GM04503 (cell line): Measurements from ENCODE around the gene NKD2.
"Not testable (repeated sequence)": the region's sequence is repeated elsewhere in the genome, so short reads cannot be mapped to it uniquely, and the experiment has no call there.

Experiments used
- DNase-seq: peaks from one replicate; pipeline ENCODE4 v3.0.0-alpha.2; 2012; ENCODE audit warnings: low read depth

Gene NKD2

DNA sequence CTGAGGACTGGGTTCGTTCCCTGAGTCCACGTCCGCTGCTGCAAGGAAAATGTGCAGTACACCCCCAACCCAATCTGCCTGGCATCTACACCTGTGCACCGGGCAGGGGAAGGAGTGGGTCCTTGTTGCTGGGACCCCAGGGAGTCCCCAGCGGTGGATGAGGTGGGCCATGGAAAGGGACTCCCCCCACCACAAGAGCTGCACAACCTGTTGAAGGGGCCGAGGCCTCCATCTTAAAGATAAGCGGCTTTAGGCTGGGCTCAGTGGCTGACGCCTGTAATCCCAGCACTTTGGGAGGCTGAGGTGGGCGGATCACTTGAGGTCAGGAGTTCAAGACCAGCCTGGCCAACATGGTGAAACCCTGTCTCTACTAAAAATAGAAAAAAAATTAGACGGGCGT lies 7.8 kb upstream of the NKD2 start:
- not testable (repeated sequence) for DNase-seq

DNA sequence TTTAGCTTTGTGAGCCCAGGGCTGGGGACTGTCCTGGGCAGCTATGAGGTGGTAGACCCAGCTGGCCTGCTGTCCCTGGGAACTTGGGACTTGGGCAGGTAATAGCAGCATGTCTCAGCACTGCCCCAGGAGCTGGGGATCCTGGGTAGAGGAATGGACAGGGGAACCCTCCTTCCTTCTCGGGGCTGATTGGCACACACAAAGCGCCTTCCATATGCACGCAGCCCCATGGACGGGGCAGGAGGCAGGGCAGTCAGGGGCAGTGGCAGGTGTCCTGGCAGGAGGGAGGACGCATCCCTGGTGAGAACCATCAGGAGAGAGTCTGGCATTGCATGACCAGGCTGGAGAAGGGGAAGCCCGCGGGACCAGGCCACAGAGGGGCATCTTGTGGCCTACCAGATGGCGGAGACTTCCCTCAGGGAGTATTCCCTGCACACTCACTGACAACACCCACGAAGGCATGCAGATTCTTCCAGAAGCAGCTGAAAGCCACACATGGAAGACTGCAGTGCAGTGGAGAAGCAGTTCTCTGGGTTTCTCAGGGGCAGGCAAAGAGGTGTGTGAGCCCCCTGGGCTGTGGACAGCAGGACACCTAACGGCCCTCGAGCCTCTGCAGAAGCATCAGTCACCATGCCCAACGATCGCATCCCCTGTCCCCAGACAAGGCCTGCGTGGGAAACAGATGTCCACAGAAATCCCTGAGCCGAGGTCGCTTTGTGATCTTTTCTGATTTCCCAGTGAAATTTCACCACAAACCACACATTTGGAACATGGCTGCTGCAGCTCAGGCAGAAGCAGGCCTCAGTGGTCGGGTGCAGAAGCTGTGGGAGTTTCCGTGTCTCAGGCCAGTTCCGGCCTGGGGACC lies 7.0 kb upstream of the NKD2 start:
- no peak for DNase-seq

DNA sequence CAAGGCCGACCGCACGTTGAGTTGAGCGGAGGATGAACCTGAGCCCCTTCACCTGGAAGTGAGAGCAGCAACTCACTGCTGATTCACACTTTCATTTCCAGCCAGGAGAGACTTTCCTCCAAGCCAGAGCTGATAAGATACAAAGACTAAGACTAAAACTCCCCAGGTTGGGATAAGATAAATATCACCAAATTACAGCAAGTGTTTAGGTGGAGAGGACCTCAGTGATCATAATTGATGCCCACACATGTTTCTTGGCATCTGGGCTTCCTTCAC lies 6.4 kb upstream of the NKD2 start:
- no peak for DNase-seq

DNA sequence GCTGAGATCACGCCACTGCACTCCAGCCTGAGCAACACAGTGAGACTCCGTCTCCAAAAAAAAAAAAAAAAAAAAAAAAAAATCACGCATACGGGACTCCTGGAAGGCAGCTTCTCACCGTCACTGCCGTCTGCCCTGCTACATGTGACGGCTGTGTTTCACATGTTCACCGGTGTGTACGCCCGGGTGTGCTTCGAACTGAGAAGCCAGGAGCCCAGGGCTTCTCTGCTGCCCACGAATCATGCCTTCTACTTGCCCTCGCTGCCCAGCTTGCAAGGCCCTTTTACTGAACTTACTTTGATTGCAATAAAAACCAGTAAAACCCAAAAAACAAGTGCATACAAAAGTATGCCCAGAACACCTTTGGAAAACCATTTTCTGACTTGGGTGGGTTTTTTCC lies 5.8 kb upstream of the NKD2 start:
- DNase-seq: no peak

DNA sequence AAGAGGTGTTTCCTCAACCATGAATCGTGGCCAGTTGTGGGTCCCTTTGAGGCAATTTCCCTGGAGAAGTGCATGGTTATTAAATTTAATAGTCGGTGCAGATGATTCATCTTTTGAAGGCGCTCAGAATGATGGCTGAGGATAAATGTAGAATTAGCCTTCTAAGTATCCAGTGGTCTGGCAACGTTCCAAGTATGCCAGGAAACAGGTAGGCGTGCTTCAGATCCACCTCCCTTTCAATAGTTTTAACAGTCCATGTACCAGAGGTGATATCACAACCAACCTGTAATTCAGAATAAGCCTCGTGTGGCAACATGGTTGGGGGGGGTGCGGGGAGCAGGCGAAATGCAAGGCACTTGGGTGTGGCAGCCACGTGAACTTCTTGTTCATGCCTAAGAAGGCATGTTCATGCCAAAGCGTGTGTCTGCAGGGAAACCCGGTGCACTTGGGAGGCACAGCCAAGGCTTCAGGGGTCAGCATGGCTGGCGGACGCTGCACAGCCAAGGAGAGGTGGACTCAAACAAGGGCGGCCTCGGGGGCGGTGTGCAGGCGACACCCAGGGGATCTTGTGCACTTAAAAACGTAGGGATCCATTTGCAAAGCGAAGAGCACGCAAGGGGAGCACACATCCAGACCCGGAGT lies 5.2 kb upstream of the NKD2 start:
- no peak for DNase-seq

DNA sequence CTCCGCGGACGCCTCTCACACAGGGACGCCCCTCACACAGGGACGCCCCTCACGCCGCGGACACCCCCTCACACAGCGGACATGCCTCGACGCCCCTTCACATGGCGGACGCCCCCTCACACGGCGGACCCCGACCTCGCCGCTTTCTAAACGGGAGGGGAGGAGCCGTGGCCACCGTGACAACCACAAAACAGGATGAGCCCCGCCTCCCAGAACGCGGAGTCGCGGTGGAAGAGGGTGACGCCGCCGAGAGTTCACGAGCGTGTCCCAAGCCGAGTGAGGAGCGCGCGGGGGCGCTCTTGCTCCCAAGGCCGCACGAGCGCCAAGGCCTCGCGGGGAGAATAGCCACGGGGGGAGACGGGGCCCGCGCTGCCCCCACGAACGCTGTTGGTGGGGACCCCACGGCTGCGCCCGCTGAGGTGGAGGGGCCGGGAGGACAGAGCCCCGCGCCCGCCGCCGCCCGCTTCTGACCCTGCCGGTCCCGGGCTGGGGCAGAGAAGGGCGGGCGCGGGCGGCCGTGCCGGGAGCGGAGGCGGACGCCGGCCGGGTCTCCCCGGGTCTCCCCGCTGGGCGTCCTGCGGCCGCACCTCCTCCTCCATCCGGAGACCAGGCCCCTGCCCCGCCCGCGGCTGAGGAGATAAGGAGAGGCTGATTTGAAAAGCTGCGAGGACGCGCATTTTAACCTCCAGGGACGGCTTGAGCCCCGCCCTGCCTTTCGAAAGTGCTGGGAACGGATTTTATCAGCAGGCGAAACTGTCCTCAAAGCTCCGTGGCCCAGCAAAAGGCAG lies 3.9 kb upstream of the NKD2 start:
- no peak for DNase-seq

DNA sequence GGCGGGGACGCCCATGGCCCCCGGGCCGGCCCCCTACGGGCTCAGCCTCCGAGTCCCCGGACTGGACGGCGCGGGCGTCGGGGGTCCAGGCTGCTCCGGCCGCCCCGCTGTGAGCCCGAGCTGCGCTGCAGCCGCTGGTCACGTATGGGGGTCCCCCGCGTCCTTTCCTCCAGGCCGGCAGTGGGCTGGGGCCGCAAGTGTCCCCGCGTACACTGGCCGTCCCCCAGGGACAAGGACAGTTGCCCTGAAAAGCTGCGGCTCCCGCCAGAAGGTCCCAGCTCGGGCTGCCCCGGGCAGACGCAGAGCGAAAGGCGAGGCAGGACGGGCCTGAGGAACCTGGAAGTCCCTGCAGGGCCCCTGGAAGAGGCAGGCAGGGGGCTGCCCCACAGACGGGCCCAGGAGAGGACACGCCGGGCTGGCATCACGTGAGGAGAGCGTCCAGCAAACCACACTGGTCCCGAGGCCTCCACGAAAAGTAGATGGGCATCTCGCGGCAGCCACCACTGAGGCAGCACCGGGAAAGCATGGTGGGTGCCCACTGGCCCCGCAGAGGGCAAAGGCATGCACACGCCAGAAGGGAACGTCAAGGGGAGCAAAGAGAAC lies 3.3 kb upstream of the NKD2 start:
- no peak for DNase-seq

DNA sequence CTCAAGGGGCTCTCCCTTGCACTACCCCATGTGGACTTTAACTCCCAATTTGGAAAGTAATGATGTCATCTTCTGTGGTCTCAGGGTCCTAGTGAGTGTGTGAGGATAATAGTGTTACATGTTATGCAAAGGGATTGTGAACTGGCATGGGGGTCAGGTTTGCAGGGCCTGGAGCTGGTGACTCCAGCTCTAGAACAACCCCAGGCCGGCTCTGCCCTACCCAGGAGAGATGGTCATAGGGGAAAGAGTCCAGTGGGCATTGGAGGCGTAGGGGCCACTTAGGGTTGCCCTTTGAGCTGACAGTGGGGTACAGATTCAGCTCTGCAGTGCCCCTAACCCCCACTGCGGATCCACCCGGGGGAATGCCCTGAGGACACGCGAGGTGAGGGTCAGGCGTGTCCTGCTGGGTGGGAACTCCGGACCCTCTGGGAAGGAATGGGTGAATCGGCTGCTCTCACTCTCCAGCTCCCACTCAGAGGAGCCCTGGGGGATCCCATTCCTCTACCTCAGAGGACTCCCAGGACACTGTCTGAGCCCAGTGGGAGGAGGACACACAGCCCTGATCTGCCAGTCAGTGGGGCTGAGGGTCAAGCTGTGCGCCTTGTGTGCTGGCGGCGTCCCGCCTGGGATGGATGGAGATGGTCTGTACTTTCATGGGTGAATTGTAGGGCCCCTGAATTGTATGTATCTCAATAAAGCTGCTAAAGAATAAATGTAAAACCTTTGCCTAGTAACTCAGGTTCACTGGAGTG lies 2.5 kb upstream of the NKD2 start:
- DNase-seq: no peak

DNA sequence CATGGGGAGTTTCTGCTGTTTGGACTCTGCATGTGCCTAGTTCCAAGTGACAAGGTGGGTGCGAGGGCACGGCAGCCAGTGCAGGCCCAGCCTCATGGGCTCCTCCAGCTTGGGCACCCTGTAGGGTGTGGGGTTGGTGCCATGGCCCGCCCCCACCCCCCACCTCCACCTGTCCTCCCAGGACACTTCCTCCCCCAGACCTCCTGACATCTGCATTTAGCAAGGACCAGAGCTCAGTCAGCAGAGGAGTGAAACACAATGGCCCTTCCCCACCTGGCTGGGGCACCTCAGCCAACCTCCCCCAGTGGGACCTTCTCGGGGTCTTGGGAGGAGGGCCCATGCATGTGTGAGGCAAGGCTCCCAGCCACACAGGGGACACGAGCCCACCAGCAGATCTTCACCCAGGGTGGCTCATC lies 1.9 kb upstream of the NKD2 start:
- no peak for DNase-seq

DNA sequence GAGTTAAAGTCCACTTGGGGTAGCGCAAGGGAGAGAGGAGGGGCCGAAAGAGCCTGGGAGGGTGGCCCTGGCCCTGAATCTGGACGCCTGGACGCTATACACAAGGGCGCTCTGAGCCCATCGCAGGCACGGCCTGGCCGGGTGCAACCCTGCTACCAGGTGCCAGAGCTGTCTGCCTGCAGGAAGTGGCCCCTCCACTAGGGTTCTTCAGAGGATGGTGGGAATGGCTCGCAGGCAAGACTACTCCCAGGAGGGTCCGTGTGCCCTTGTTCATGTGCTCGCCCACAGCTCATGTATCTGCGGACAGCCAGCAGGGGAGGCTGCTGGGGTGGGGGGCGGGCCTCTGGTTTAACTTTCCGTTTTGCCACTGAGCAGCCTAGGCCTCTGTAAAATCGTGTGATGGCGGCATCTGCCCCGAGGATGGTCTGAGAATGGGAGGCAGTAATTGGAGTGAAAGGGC lies 1.4 kb upstream of the NKD2 start:
- no peak for DNase-seq

DNA sequence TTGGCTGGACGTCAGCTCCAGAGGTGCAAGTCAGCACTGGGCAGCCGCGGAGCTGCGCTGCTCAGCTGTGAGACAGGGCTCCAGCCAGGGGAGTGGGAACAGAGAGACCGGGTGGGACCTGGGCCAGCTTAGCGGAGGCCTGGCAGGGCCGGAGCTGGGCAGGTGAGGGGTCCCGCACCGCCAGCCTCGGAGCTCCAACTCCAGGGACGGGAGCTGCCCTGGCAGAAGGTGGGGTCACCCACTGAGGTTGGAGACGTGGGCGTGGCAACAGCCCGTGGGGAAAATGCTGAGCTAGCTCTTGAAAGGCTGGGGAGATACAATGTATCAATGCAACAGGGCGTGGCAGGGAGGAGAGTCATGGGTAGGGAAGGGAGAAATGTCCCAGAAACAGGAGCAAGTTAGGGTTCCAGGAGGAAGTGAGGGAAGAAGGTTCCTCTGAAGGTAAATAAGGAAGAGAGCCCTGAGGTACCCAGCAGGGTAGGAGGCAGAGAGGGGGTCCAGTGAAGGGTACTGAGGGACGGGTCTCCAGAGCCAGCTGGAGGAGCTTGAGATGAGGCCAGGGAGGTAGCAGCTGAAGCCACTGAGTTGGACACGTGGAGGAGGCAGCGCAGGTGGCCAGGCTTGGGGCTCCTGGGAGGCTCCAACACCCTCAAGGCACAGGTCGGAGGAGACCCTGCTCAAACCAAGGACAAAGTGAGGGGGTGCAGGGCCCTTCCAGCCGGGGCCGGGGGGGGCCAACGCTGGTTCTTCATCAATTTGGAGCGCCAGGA lies 736 bp upstream of the NKD2 start:
- no peak for DNase-seq

DNA sequence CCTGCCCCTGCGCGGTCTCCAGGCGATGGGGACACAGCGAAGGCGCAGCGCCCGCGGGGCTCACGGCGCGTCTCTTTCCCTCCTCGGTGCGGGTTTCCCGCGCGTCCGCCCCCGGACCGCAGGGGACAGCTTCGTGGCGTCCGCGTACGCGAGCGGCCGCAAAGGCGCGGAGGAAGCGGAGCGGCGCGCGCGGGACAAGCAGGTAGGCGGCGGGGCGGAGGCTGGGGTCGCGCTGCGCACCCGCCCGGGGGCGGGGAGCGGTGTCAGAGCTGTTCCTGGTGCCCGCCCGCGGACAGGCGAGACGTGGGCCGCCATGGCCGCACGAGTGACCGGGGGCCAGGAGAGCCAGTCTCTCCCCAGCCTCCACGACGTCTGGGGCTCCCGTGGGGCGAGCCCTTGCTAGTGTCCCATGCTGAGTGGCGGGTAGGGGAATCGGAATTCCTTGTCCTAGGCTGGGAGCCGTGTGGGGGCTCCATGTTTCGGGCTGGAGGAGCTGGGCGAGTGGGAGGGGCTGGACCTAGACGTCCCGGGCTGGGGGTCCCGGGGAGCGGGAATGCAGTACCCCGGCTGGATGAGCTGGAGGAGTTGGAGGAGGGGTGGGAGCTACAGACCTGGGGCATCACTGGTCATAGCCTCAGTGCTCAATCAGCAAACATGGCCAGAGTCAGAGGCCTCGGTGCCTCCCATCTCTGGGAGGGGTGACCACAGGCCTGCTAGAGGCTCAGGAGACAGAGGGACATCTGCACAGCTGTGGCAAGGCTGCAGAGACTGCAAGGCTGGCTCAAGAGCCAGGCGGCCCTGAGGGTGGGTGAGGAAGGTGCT lies 968 bp downstream of the NKD2 start:
- no peak for DNase-seq

DNA sequence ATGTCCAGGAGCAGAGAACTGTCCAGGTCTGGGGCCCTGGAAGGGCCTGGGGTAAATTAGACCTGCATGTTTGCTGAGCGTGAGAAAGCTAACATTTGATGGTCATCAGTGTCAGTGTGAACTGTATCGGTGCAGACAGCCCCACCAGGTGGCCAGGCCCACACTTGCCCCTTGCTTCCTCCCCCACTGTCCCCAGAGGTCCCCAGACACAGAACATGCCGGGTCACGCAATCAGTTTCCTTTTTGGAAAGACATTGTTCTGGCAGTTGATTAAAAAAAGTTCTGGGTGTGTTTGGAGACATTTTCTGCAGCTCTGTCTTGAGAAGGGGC lies 1.5 kb downstream of the NKD2 start:
- no peak for DNase-seq

DNA sequence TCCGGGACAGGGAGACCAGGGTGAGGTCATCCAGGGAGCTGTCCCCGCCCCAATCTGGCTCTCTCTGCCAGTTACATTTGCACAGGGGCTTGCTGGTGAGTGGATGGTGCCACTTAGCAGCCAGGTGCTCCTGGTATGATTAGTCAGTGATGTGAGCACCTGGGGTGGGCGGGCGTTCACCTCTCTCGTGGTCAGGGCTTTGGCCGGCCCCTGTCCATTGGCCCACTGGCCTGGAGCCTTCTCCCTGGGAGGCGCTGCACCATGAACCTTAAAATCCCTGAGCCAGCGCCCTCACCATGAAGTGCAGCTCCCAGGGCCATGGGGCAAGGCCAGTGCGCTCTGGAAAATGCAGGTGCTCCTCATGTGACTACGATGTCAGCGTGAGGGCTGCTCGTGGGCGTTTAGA lies 2.0 kb downstream of the NKD2 start:
- no peak for DNase-seq

DNA sequence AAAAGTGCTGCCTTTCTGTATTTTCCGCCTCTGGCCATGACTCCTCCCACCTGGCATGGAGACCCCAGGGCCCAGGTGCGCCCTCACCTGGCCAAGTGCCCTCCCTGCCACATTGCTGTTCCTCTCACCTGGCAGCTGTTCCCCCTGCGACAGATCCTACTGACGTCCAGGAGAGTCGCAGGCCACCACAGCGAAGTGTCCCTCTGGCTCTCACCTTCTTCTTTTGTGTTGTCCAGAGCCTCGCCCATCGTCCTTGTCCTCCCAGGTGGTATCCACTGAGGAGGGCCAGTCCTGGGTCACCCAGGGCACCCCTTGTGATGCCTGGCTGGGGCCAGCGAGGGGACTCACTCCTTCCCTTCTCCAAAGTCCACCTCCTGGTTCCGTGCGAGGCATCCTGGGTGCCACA lies 2.6 kb downstream of the NKD2 start:
- DNase-seq: no peak

DNA sequence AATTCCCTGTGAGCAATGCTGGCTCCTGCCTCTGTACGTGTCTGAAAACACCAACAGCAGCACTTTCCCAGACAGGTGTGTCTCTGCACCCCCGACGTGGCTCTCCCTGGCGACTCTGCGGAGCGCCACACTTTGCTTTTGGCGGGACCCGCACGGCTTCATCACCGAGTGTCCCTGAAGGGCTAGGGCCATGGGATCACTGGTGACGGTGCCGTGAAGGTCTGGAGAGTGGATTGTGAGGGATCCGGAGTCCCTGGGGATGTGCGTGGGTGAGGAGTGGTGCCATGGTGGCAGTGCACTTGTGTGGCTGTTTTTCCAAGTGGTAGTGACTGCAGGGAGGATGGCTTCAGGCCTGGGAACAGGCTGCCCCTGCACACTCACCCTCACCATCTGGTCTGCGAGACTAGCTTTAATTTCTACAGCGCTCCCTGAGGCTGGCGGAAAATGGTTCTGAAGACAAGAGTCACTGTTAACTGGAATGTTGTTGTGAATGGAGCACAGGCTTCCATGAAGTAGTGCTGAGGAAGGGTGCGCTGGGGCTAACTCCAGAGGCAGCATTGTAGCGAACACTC lies 3.2 kb downstream of the NKD2 start:
- no peak for DNase-seq

DNA sequence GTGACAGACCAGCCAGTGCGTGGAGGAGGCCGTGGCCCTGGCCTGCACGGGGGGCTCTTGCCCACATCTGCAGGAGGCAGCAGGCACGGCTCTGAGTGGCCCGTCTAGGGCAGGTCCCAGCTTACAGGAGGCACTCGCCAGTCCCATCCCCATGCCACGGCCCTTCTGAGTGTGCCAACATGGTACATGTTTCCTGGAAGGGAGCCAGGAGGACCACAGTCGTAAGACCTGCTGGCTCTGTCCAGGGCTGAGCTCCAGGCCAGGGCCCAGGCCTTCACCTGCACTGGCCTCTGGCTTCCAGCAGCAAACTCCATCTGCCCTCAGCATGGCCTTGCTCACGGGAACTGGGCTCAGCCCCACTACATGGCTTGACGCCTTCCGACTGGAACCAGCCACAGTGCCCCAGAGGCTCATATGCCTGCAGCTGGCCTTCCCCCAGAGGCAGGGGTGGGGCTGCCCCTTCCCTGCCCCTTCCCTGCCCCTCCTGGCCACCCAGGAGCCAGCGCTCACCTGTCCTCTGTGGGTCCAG lies 3.8 kb downstream of the NKD2 start:
- DNase-seq: no peak

DNA sequence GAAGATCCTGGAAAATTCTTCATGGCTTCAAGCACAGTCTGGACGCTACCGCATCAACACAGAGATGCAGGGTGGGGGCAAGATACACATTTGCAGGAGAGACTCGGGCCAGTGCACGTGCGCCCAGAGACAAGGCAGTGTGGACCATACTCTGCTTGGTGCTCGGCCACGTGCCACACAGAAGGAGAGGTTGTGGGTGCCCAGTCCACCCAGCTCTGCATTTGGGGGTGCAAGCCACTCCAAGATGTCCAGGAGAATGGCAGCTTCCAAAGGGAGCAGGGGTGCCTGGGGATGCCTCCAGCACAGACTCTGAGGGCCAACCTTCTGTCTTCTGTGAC lies 4.3 kb downstream of the NKD2 start:
- DNase-seq: no peak

DNA sequence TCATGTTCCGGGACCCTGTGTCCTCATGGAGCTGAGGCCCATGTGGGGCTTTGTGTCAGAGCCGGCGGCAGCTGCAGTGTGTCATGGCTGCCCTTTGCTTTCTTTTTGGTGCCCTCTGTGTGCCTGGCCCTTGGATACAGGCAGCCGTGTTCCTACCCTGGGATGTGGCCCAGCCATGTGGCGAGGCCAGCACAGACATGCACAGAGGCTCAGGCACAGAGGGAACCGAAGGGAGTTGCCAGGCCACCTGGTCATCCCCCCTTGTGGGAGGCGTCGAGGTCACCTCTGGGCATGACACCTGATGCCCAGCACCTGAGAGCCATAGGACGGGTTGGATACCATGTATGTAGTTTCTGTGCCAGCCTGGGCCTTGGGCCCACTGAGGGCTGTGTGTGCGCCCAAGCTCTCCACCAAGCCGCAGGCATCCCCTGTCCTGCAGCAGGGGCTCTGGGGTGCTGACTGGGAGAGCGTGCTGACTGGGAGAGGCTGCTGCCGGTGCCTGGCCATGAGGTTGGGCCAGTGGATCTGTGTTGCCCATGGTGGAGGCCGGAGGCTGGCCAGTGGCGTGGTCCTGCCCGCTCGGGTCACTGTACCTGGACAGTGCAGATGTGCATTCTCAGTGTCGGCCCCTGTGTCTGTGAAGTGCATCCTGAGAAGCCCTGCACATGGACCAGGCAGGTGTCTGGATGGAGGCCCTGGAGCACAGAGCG lies 4.8 kb downstream of the NKD2 start:
- no peak for DNase-seq
